BLaER1 treated with 17β-estradiol and CSF1 and Interleukin-3, amounts not matched to agents 10 nM and 100 nM (cell line): Measurements from ENCODE around the gene NPY.

Experiments
- H3K27ac ChIP-seq, 11 experiments: shearing (Covaris generic); formaldehyde crosslinking; 2 replicates each; pipeline ENCODE4 v1.8.1; 2022
- H3K27me3 ChIP-seq, 11 experiments: shearing (Covaris generic); formaldehyde crosslinking; 2 replicates each; pipeline ENCODE4 v1.8.1; 2022
- H3K36me3 ChIP-seq, 11 experiments: shearing (Covaris generic); formaldehyde crosslinking; 2 replicates each; pipeline ENCODE4 v1.8.1; 2022
- H3K4me1 ChIP-seq, 10 experiments: shearing (Covaris generic); formaldehyde crosslinking; 2 replicates each; pipeline ENCODE4 v1.8.1; 2022
- H3K4me2 ChIP-seq, 11 experiments: shearing (Covaris generic); formaldehyde crosslinking; 2 replicates each; pipeline ENCODE4 v1.8.1; 2022
- H3K4me3 ChIP-seq, 10 experiments: shearing (Covaris generic); formaldehyde crosslinking; 2 replicates each; pipeline ENCODE4 v1.8.1; 2022
- H3K9ac ChIP-seq, 11 experiments: shearing (Covaris generic); formaldehyde crosslinking; 2 replicates each; pipeline ENCODE4 v1.8.1; 2022
- H3K9me3 ChIP-seq, 11 experiments: shearing (Covaris generic); formaldehyde crosslinking; replicated peaks in 1 of 11; 2 replicates each; pipeline ENCODE4 v1.8.1; 2022
- H4K20me1 ChIP-seq, 11 experiments: shearing (Covaris generic); formaldehyde crosslinking; 2 replicates each; pipeline ENCODE4 v1.8.1; 2022
- Cebpa-rat ChIP-seq, 11 experiments: shearing (Covaris generic); IDR thresholded peaks; 2 replicates each; pipeline ENCODE4 v1.8.1; 2022

Gene NPY

DNA sequence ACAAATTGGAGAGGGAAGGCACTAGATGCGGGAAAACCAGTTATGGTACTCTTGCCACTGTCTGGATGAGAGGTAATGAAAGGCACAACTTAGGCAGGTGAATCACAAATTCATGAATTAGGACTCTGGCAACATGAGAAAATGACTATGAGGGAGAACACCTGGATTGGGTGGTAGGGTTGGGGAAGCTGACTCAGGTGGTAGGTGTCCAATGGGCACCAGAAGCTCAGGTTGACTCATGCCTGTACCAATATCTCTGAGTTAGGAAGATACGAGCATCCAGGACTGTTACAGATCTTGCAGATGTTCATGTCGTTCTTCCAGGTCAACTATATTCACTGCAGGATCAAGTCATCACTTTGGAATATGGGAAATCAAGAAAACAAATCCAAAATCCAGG is 56.7 kb downstream of the NPY start:
- H3K4me2 ChIP-seq = peak overlapping the region in 1 of 11 experiments; percentile 15; a peak in 1 of 22 replicates
- no peak for TF ChIP-seq Cebpa-rat (IDR thresholded peaks at IDR 0.05)
- H3K4me1 ChIP-seq = peaks cover 0 to 10% (median 0%) of the 10 kb centered on the region in 10 experiments; a peak in 5 of 20 replicates
- H3K9ac ChIP-seq = no peak overlapping the region
- H3K4me3 ChIP-seq = no peak overlapping the region
- H3K36me3 ChIP-seq = no peaks in the 10 kb centered on the region
- no peaks in the 10 kb centered on the region for H4K20me1 ChIP-seq
- H3K27ac ChIP-seq = no peak overlapping the region
- peaks cover 0 to 8% (median 0%) of the 10 kb centered on the region in 11 experiments; a peak in 2 of 22 replicates for H3K9me3 ChIP-seq
- no peaks in the 10 kb centered on the region for H3K27me3 ChIP-seq
